ENCODE results near the gene KDM3B. TPM values are rescaled to one million over a fixed set of nuclear protein-coding genes. Genes with fewer than 3 reads are reported as not detected.

The KDM3B gene
- total and polyA plus RNA-seq, 9 of the 15 experiments (the other 6 are each of a cell fraction or from before 2014, with no cell fraction given): 13.8 to 62.8 (median 41.9) TPM

GRCh38 chr5:138469540-138470321 is 117.2 kb downstream of the KDM3B start (continued):
- peak in 1 of 2 experiments; percentile 23; a peak in 1 of 4 replicates for TF ChIP-seq SIX5 (IDR thresholded peaks at IDR 0.05; ENCODE audit: borderline replicate concordance in 1 of 2, insufficient read depth in 1 of 2, low read depth in 1 of 2, low read length in 2 of 2)
- TF ChIP-seq CHD4 (IDR thresholded peaks at IDR 0.05; ENCODE audit: insufficient read depth, insufficient replicate concordance, low read depth, low read length, poor library complexity, severe bottlenecking): no peak
- TF ChIP-seq SRF (CRISPR knock-in tag; IDR thresholded peaks at IDR 0.05): 0 out of 4 replicates have a peak, but pooled peaks of 1 of the 2 experiments have one; percentile 40
- peak; percentile 80 for TF ChIP-seq RUNX1 (IDR thresholded peaks at IDR 0.05; ENCODE audit: low read depth)
- TF ChIP-seq POLR2B (IDR thresholded peaks at IDR 0.05; ENCODE audit: low read depth, partially characterized antibody): peak; percentile 94
- 0 out of 2 replicates have a peak, but pooled peaks have one; percentile 5 for TF ChIP-seq CBFA2T2 (conservative IDR thresholded peaks at IDR 0.05)
- no peak for TF ChIP-seq RERE (CRISPR knock-in tag; IDR thresholded peaks at IDR 0.05; ENCODE audit: borderline replicate concordance)
- peak; percentile 51; the same call in 1 of the 2 replicates for TF ChIP-seq TAF15 (IDR thresholded peaks at IDR 0.05; ENCODE audit: low read depth, low read length)
- TF ChIP-seq ZNF324 (CRISPR knock-in tag; IDR thresholded peaks at IDR 0.05): no peak
- no peak for TF ChIP-seq ZFP30 (CRISPR knock-in tag; IDR thresholded peaks at IDR 0.05; ENCODE audit: borderline replicate concordance)
- peak in 1 of 2 experiments; percentile 6; a peak in 1 of 4 replicates for TF ChIP-seq MLLT1 (IDR thresholded peaks at IDR 0.05)
- TF ChIP-seq PHB (CRISPR knock-in tag; IDR thresholded peaks at IDR 0.05): peak; percentile 34; the same call in 1 of the 2 replicates
- no peak for TF ChIP-seq ZNF408 (CRISPR knock-in tag; IDR thresholded peaks at IDR 0.05; ENCODE audit: low read depth)
- no peak for TF ChIP-seq CREB3 (tag; conservative IDR thresholded peaks at IDR 0.05; ENCODE audit: low read depth)
- TF ChIP-seq MTA3 (IDR thresholded peaks at IDR 0.05; ENCODE audit: borderline replicate concordance): peak; percentile 99
- no peak for TF ChIP-seq SRSF9 (IDR thresholded peaks at IDR 0.05; ENCODE audit: borderline replicate concordance, low read depth, low read length)
